Myometrial cell (primary cell): ENCODE data around the gene PFKFB3. TPM values are rescaled to one million over a fixed set of nuclear protein-coding genes. Genes with fewer than 3 reads are reported as not detected.

ENCODE experiments used
- total RNA-seq: library from RNA; depleted of rRNA; stranded (reverse); fragments of >200 nt; gene quantifications from 2 replicates; pipeline ENCODE4 v1.2.3, GENCODE V29; 2015

Gene PFKFB3
- 5.2 and 7.1 TPM in 2 replicates for total RNA-seq

GRCh38 chr10:6202684-6203330 is at the start of gene PFKFB3:
PFKFB3 (plus strand) TSS chr10:6202932; CDS start chr10:6203261, 329 bp downstream.

Other genes starting within 250 kb of the PFKFB3 start
- 11.9 and 15.6 TPM in 2 replicates for gene IL15RA, start 225.4 kb upstream of the PFKFB3 start, total RNA-seq
- gene IL2RA, start 140.6 kb upstream of the PFKFB3 start, total RNA-seq = not detected in 2 replicates
- 15.3 and 27.1 TPM in 2 replicates for gene RBM17, start 113.9 kb upstream of the PFKFB3 start, total RNA-seq